ENCODE measurements around the gene UBL4B. TPM values are rescaled to one million over a fixed set of nuclear protein-coding genes. Genes with fewer than 3 reads are reported as not detected.

Gene UBL4B, protein sequence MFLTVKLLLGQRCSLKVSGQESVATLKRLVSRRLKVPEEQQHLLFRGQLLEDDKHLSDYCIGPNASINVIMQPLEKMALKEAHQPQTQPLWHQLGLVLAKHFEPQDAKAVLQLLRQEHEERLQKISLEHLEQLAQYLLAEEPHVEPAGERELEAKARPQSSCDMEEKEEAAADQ
- total RNA-seq (2014; rRNA removed; shearing (Covaris generic)) = not detected in 2 replicates
- polyA plus RNA-seq (2016; fragmentation: Nextera tagmentation; extraction: Ambion mirVana) = not detected in 2 replicates
- long read RNA-seq, partial matches to known transcripts = 0 of 1 reads
- long read RNA-seq, other reads (novel, unspliced or antisense) = 0 of 1 reads

DNA sequence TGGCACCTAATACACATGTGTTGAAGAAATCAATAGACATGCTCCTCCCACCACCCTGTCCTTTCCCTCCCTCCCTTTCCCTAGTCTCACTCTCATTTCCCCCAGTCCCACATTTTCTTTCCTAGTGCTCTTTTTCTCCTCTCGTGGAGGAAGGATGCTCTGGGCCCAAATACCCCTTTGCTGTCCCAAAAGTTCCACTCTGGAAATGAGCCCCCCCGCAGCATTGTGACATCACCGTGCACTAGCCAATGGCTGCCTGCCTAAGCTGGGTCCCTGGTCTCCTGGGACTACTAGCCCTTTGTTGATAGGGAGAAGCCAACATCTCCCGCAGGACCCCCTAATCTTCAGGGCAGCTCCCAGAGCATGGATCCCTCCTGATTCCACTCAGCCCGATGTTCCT is at the start of gene UBL4B:
UBL4B (plus strand) TSS at position 301 of the 400 bp plus-strand sequence; CDS start at position 393, 92 bp downstream.
- Histone ChIP-seq H3K27ac (ENCODE audit: low read depth) (no peak within 1 kb of the TSS), H3K4me3 (no peak within 1 kb of the TSS), H4K20me1 (replicated peaks; ENCODE audit: insufficient read depth) (no peaks in the 10 kb centered on the region), H3K4me1 (ENCODE audit: insufficient read depth) (no peaks in the 10 kb centered on the region; the same call in 1 of the 2 replicates), H3F3A (replicated peaks; ENCODE audit: low read depth) (no peaks in the 10 kb centered on the region), H3K36me3 (ENCODE audit: insufficient read depth) (no peaks in the 10 kb centered on the region), H3K27me3 (ENCODE audit: insufficient read depth) (no peaks in the 10 kb centered on the region), H3K9me2 (ENCODE audit: insufficient read depth) (no peaks in the 10 kb centered on the region), H3K4me2 (no peak within 1 kb of the TSS), H3K79me2 (replicated peaks; ENCODE audit: insufficient read depth) (no peaks in the 10 kb centered on the region), H2AFZ (no peak within 1 kb of the TSS; the same call in 1 of the 2 replicates)
- Mint-ChIP-seq H3K4me3 (no peak within 1 kb of the TSS), H3K27me3 (ENCODE audit: insufficient read depth, low read depth, poor library complexity) (peaks cover 18% of the 10 kb centered on the region), H3K4me1 (no peaks in the 10 kb centered on the region; the same call in 2 of the 3 replicates), H3K36me3 (ENCODE audit: low read depth) (no peaks in the 10 kb centered on the region), H3K9me3 (no peaks in the 10 kb centered on the region), H3K27ac (no peak within 1 kb of the TSS)
- TF ChIP-seq, protein P1, sequence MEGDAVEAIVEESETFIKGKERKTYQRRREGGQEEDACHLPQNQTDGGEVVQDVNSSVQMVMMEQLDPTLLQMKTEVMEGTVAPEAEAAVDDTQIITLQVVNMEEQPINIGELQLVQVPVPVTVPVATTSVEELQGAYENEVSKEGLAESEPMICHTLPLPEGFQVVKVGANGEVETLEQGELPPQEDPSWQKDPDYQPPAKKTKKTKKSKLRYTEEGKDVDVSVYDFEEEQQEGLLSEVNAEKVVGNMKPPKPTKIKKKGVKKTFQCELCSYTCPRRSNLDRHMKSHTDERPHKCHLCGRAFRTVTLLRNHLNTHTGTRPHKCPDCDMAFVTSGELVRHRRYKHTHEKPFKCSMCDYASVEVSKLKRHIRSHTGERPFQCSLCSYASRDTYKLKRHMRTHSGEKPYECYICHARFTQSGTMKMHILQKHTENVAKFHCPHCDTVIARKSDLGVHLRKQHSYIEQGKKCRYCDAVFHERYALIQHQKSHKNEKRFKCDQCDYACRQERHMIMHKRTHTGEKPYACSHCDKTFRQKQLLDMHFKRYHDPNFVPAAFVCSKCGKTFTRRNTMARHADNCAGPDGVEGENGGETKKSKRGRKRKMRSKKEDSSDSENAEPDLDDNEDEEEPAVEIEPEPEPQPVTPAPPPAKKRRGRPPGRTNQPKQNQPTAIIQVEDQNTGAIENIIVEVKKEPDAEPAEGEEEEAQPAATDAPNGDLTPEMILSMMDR (conservative IDR thresholded peaks at IDR 0.05; ENCODE audit: low read depth in 2 of 2) = no peak
- no peak for TF ChIP-seq ZNF114 (CRISPR knock-in tag; IDR thresholded peaks at IDR 0.05)
- ATAC-seq (no peak), DNase-seq (ENCODE audit: low spot score) (no peak)

DNA sequence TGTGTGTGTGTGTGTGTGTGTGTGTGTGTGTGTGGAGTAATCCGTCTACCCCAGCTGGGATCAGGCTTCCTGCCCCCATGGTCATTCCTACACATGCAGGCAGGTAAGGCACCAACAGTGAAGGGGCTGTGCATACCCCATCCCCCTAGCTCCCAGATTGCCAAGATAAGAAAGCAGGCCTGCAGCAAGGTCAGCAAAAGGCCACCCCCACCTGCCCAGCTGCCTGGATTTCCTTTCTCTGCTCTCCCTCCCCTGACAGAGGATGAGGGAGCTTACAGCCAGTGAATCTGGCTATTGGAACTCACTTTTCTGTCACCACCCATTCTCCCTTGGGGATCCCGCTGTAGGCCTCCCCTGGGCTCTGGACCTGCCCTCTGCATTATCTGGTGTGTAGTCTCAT is 49.6 kb upstream of the UBL4B start:
- H3K36me3 ChIP-seq (ENCODE audit: insufficient read depth) = no peaks in the 10 kb centered on the region
- DNase-seq (ENCODE audit: low spot score) (no peak), ATAC-seq (no peak)
- H3K4me2 ChIP-seq = no peak overlapping the region
- H2AFZ ChIP-seq = no peak overlapping the region
- H3K27ac ChIP-seq (ENCODE audit: low read depth) = no peak overlapping the region
- Mint-ChIP-seq H3K36me3 (ENCODE audit: low read depth) (peaks cover 25% of the 10 kb centered on the region), H3K27ac (no peak overlapping the region), H3K27me3 (ENCODE audit: insufficient read depth, low read depth, poor library complexity) (peaks cover 44% of the 10 kb centered on the region), H3K9me3 (no peaks in the 10 kb centered on the region), H3K4me3 (no peak overlapping the region), H3K4me1 (no peaks in the 10 kb centered on the region; the same call in 1 of the 3 replicates)
- H3K4me3 ChIP-seq = no peak overlapping the region
- TF ChIP-seq STAT1 (IDR thresholded peaks at IDR 0.05; ENCODE audit: unreplicated experiment) (no peak), POLR2AphosphoS5 (IDR thresholded peaks at IDR 0.05; ENCODE audit: low read depth) (no peak), ZNF114 (CRISPR knock-in tag; IDR thresholded peaks at IDR 0.05) (no peak), ZNF331 (CRISPR knock-in tag; IDR thresholded peaks at IDR 0.05; ENCODE audit: low read depth) (no peak), CREB1 (CRISPR knock-in tag; IDR thresholded peaks at IDR 0.05; ENCODE audit: low read depth) (no peak), EZH2phosphoT487 (IDR thresholded peaks at IDR 0.05; ENCODE audit: unreplicated experiment) (no peak), EZH2 (IDR thresholded peaks at IDR 0.05; ENCODE audit: low read depth, unreplicated experiment) (no peak), NANOG (IDR thresholded peaks at IDR 0.05; ENCODE audit: borderline replicate concordance) (no peak)
- TF ChIP-seq, protein P2, sequence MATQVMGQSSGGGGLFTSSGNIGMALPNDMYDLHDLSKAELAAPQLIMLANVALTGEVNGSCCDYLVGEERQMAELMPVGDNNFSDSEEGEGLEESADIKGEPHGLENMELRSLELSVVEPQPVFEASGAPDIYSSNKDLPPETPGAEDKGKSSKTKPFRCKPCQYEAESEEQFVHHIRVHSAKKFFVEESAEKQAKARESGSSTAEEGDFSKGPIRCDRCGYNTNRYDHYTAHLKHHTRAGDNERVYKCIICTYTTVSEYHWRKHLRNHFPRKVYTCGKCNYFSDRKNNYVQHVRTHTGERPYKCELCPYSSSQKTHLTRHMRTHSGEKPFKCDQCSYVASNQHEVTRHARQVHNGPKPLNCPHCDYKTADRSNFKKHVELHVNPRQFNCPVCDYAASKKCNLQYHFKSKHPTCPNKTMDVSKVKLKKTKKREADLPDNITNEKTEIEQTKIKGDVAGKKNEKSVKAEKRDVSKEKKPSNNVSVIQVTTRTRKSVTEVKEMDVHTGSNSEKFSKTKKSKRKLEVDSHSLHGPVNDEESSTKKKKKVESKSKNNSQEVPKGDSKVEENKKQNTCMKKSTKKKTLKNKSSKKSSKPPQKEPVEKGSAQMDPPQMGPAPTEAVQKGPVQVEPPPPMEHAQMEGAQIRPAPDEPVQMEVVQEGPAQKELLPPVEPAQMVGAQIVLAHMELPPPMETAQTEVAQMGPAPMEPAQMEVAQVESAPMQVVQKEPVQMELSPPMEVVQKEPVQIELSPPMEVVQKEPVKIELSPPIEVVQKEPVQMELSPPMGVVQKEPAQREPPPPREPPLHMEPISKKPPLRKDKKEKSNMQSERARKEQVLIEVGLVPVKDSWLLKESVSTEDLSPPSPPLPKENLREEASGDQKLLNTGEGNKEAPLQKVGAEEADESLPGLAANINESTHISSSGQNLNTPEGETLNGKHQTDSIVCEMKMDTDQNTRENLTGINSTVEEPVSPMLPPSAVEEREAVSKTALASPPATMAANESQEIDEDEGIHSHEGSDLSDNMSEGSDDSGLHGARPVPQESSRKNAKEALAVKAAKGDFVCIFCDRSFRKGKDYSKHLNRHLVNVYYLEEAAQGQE (IDR thresholded peaks at IDR 0.05; ENCODE audit: unreplicated experiment) = no peak
- TF ChIP-seq, protein P3, sequence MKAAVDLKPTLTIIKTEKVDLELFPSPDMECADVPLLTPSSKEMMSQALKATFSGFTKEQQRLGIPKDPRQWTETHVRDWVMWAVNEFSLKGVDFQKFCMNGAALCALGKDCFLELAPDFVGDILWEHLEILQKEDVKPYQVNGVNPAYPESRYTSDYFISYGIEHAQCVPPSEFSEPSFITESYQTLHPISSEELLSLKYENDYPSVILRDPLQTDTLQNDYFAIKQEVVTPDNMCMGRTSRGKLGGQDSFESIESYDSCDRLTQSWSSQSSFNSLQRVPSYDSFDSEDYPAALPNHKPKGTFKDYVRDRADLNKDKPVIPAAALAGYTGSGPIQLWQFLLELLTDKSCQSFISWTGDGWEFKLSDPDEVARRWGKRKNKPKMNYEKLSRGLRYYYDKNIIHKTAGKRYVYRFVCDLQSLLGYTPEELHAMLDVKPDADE (IDR thresholded peaks at IDR 0.05) = no peak
- peaks cover 36% of the 10 kb centered on the region for H3K27me3 ChIP-seq (ENCODE audit: insufficient read depth)
- H3K9me2 ChIP-seq (ENCODE audit: insufficient read depth) = no peaks in the 10 kb centered on the region
- no peaks in the 10 kb centered on the region for H3K79me2 ChIP-seq (replicated peaks; ENCODE audit: insufficient read depth)
- peaks cover 4% of the 10 kb centered on the region; the same call in 1 of the 2 replicates for H4K20me1 ChIP-seq (replicated peaks; ENCODE audit: insufficient read depth)
- no peaks in the 10 kb centered on the region for H3K4me1 ChIP-seq (ENCODE audit: insufficient read depth)
- 0 out of 2 replicates have a peak, but pooled peaks cover 2% of the 10 kb centered on the region for H3F3A ChIP-seq (replicated peaks; ENCODE audit: low read depth)
